ENCODE data around the gene FRA10AC1.

Gene FRA10AC1

DNA sequence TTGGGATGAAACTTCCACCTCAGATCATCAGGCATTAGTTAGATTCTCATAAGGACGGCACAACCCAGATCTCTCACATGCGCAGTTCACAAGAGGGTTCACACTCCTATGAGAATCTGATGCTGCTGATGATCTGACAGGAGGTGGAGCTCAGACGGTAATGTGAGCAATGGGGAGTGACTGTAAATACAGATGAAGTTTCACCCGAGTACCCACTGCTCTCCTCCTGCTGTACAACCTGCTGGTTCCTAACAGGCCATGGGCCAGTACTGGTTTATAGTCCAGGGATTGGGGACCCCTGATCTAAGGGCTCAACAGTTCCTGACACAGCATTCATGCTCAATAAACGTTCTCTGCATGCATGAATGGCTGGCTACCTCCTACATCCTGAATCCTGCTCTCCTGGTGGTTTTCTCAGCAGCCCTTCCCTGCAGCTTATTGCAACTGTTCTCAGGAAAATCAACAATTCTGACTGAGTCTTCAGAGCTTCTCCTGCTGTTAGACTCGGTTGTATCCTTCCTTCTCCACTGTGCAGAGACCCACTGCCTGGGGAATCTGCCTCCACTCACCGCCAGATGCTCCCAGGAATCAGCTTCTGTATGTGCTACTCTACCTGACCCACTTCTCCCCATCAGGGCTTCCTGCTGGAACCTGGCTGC, 72.6 kb downstream of the FRA10AC1 start:
- no peak for DNase-seq (ENCODE audit: low read depth)

GRCh38 chr10:93628858-93629257, 73.5 kb downstream of the FRA10AC1 start:
- DNase-seq (ENCODE audit: low read depth): no peak

- DNase-seq (ENCODE audit: low read depth): no peak
These were observed 79.5 kb downstream of the FRA10AC1 start for GRCh38 chr10:93622942-93623341.

DNA sequence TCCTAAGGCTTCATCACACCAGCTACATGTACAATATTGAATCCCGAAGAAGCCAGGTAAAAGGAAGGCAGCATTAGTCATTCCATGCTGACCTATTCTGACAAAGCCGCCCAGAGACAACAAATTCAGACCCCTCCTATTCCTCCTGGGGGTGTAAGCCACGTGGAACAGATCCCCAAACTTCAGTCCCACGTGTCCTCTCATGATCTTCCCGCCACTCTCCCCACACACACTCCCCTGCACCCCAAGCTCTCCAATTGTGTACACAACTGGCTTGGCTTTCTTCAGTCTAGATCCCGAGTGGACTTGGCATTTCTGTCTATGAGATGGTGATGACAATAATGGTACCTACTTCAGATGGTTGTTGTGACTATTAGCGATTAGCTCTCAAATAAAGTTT, 81.5 kb downstream of the FRA10AC1 start:
- no peak for DNase-seq (ENCODE audit: low read depth)

Measured in GM04503 (cell line).